Articular chondrocyte of knee joint (primary cell): ENCODE results near the gene LTN1. TPM values are rescaled to one million over a fixed set of nuclear protein-coding genes. Genes with fewer than 3 reads are reported as not detected.

Experiments
- total RNA-seq: library from RNA; depleted of rRNA; stranded (reverse); fragments of >200 nt; gene quantifications from 2 replicates; pipeline ENCODE4 v1.2.3, GENCODE V29; 2012

The LTN1 gene, protein sequence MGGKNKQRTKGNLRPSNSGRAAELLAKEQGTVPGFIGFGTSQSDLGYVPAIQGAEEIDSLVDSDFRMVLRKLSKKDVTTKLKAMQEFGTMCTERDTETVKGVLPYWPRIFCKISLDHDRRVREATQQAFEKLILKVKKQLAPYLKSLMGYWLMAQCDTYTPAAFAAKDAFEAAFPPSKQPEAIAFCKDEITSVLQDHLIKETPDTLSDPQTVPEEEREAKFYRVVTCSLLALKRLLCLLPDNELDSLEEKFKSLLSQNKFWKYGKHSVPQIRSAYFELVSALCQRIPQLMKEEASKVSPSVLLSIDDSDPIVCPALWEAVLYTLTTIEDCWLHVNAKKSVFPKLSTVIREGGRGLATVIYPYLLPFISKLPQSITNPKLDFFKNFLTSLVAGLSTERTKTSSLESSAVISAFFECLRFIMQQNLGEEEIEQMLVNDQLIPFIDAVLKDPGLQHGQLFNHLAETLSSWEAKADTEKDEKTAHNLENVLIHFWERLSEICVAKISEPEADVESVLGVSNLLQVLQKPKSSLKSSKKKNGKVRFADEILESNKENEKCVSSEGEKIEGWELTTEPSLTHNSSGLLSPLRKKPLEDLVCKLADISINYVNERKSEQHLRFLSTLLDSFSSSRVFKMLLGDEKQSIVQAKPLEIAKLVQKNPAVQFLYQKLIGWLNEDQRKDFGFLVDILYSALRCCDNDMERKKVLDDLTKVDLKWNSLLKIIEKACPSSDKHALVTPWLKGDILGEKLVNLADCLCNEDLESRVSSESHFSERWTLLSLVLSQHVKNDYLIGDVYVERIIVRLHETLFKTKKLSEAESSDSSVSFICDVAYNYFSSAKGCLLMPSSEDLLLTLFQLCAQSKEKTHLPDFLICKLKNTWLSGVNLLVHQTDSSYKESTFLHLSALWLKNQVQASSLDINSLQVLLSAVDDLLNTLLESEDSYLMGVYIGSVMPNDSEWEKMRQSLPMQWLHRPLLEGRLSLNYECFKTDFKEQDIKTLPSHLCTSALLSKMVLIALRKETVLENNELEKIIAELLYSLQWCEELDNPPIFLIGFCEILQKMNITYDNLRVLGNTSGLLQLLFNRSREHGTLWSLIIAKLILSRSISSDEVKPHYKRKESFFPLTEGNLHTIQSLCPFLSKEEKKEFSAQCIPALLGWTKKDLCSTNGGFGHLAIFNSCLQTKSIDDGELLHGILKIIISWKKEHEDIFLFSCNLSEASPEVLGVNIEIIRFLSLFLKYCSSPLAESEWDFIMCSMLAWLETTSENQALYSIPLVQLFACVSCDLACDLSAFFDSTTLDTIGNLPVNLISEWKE (N-terminal part only)
- total RNA-seq = 33.8 and 35.3 TPM in 2 replicates

GRCh38 chr21:28992526-28993292 lies at the start of gene LTN1:
TSS of gene LTN1 (minus strand) at chr21:28992877. CDS start at chr21:28992805, 72 bp downstream.

GRCh38 chr21:29024474-29025327 lies 32.0 kb upstream of the LTN1 start, which contains the start of gene USP16:
TSS of gene USP16 (plus strand) at chr21:29024668. CDS start at chr21:29027914, 3,246 bp downstream.

Other genes starting within 250 kb of the LTN1 start
- gene RWDD2B, start 26.5 kb upstream of the LTN1 start, total RNA-seq = 29.5 and 29.9 TPM in 2 replicates
- gene USP16, start 31.8 kb upstream of the LTN1 start, total RNA-seq = 53.2 and 54.2 TPM in 2 replicates
- gene CCT8, start 80.8 kb upstream of the LTN1 start, total RNA-seq = 140 and 159 TPM in 2 replicates
- 3.6 and 3.7 TPM in 2 replicates for gene MAP3K7CL, start 137.8 kb upstream of the LTN1 start, total RNA-seq